A375 (cell line): ENCODE measurements around the gene ZNF710. TPM values are rescaled to one million over a fixed set of nuclear protein-coding genes. Genes with fewer than 3 reads are reported as not detected.

ENCODE experiments used
- small RNA-seq: library from RNA; depleted of rRNA; stranded (forward); fragments of <200 nt; gene quantifications from one replicate; pipeline ENCODE3, GENCODE V24; 2014
- total RNA-seq: library from RNA; depleted of rRNA; stranded (reverse); fragments of >200 nt; shearing (Covaris generic); gene quantifications from 2 replicates; pipeline ENCODE4 v1.2.3, GENCODE V29; 2014; rRNA removed

Gene ZNF710
- total RNA-seq, result 9.4 and 11.1 TPM in 2 replicates

DNA sequence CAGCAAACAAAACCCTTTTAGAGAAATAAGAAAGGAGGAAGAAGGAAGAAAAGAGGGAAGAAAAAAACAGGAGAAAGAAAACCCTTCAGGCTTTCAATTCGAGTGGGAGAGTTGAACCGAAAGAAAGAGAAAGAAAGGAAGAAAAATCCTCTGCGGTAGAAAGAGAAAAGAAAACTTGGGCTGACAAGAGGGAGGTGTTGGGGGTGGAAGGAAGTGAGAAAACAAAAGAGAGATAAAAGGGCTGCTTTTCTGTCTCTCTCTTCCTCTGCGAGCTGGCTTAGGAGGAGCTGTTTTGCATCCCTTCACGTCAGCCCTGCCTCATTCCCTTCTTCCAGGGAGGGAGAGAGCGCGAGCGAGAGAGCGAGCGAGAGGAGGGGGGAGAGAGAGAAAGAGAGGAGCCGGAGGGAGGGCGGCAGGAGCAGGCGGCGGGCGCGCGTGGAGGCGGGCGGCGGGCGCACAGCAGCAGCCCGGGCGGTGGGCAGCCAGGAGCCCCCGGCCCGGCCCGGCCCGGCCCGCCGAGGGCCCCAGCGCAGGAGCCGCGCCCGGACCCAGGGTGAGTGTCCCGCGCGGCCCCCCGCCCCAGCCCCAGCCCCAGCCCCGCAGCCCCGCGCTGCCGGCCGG is at the start of gene ZNF710:
Gene ZNF710, plus strand, starts transcription at position 263 of the 621 bp plus-strand sequence. CDS start 65,814 bp downstream, outside the sequence.

DNA sequence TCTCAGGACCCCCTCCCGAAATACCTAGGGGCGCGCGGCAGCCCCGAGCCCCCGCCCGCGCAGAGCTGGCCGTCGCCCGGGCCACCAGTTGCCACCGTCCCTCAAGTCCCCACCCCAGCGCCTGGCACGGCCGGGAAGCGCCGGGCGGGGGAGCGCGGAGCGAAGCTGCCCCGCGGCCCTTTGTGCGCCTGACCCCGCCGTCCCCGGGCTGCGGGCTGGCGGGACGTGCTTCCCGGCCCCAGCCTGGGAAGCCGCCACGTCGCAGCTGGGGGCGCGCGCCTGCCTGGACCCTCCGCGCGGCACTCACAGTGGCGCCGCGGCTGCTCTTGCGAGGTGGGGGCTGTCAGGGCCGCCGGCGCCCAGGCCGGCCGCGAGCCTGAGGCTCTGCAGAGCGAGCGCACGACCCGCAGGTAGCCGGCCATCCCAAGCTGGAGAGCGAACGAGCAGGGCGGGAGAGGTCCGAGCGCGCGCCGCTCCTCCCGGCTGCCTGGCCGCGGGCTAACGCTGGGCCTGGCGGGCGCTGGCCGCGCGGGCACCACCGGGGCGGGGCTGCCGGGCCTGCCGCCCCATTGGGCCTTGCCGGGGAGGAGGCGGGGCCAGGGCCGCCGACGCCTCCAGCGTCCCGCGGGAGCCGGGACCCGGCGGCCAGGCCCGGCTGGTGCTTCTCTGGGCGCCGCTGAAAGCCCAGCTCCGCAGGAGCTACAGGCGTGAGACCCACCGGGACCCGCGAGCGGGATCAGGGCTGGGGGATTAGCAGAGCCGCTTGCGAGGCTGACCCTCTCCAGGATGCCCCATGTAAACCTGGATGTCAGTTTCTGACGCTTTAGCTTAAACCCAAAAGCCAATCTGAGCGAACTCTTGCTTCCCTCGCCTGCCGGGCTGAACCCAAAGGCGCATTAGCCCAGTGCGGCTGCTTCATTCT is 101.1 kb downstream of the ZNF710 start, which contains the start of gene IDH2:
Gene IDH2, minus strand, starts transcription at position 500 of the 922 bp plus-strand sequence. Its CDS starts 78 bp downstream, at position 422.

Small RNA genes within 50 kb of the gene (small RNA-seq; reads per million reads assigned to genes)
- gene MIR3174 (not detected), gene RF00066 (not detected)

Other genes starting within 250 kb of the ZNF710 start
- 0.74 and 0.98 TPM in 2 replicates for gene MESP2, start 225.0 kb upstream of the ZNF710 start, total RNA-seq
- 108 and 116 TPM in 2 replicates for gene ANPEP, start 186.5 kb upstream of the ZNF710 start, total RNA-seq
- 39.5 and 58.7 TPM in 2 replicates for gene AP3S2, start 107.3 kb upstream of the ZNF710 start, total RNA-seq
- gene ARPIN, start 88.4 kb upstream of the ZNF710 start, total RNA-seq, result 7.8 and 12.8 TPM in 2 replicates
- 28.2 and 31.9 TPM in 2 replicates for gene IDH2, start 101.1 kb downstream of the ZNF710 start, total RNA-seq
- 11.5 and 23.6 TPM in 2 replicates for gene SEMA4B, start 200.0 kb downstream of the ZNF710 start, total RNA-seq
- gene CIB1, start 232.6 kb downstream of the ZNF710 start, total RNA-seq, result 34.4 and 38.9 TPM in 2 replicates
- 5.1 and 5.9 TPM in 2 replicates for gene GDPGP1, start 232.9 kb downstream of the ZNF710 start, total RNA-seq
- 0.19 TPM in 1 of 2 replicates, not detected in the other for gene TTLL13, start 248.2 kb downstream of the ZNF710 start, total RNA-seq